Heart left ventricle (tissue), 13 donors: ENCODE data around the gene UTS2.

Source experiments
- CTCF ChIP-seq, 12 donors: fragments of 200-600 bp; sonication (generic) in 4 of 12; IDR thresholded peaks; one replicate each; pipeline versions ENCODE4 v1.5.0 to v1.8.0; 2018 to 2022; ENCODE audit warnings: antibody characterized with exemption in 12 of 12, mild to moderate bottlenecking in 5 of 12
- POLR2A ChIP-seq, 2 donors: fragments of 450-650 bp; IDR thresholded peaks; one replicate each; pipeline ENCODE4 v1.6.1; 2017; ENCODE audit warnings: antibody characterized with exemption in 2 of 2, mild to moderate bottlenecking in 2 of 2, moderate library complexity in 2 of 2
- donor health status: ischemic (EF 13 %, LVEDD 7.1; RV severe dilation, severe dysfunction).
- donor health status: DM: no; HTN: yes; CAD: no.
- donor health status: DM: no; HTN: no; CAD: no.
- donor health status: ischemic (EF 25% LVEDD 6.9; RV normal size, moderate dysfunction).
- donor health status: ischemic (EF 25% LVEDD 5.7; RV mildly dilated, moderate dysfunction).
- donor health status: ischemic (EF 35%, LVEDD 5.7; RV mildly dilated, moderate dysfunction).
- donor health status: nonischemic (EF 11% LVEDD 7.7; RV severe dilation, severe dysfunction).
- donor health status: DM: yes; HTN: yes; CAD: no.
- donor health status: PGD.
- donor health status: ischemic (EF 29% LVEDD 5.4; RV normal size, mild dysfunction).
- donor health status: nonischemic (EF 23%, LVEDD 6.1; RV moderate dilation, normal function).

- TF ChIP-seq POLR2A (IDR thresholded peaks at IDR 0.05) (no peak), CTCF (IDR thresholded peaks at IDR 0.05) (no peak)
Observed at GRCh38 chr1:7890853-7891252, 38.0 kb upstream of the UTS2 start.
